Measurements from ENCODE around the gene EIF3F.
A peak's percentile ranks its signal among the peaks of the same experiment; 100 is the strongest.

EIF3F gene

GRCh38 chr11:7994581-7995278 lies 7.6 kb downstream of the EIF3F start:
- no peak for DNase-seq (ENCODE audit: low read depth)

GRCh38 chr11:7999795-8000194 lies 12.7 kb downstream of the EIF3F start:
- no peak for DNase-seq (ENCODE audit: low read depth)

- DNase-seq (ENCODE audit: low read depth) = no peak
These were observed 13.3 kb downstream of the EIF3F start for GRCh38 chr11:8000390-8000789.

- DNase-seq (ENCODE audit: low read depth) = no peak
These were observed 15.5 kb downstream of the EIF3F start for GRCh38 chr11:8002676-8003075.

- no peak for DNase-seq (ENCODE audit: low read depth)
These were observed 16.1 kb downstream of the EIF3F start for GRCh38 chr11:8003187-8003586.

GRCh38 chr11:8004008-8004407 lies 16.9 kb downstream of the EIF3F start:
- DNase-seq (ENCODE audit: low read depth) = no peak

GRCh38 chr11:8005556-8005955 lies 18.4 kb downstream of the EIF3F start:
- DNase-seq (ENCODE audit: low read depth) = no peak

GRCh38 chr11:8006349-8006977 lies 19.3 kb downstream of the EIF3F start:
- DNase-seq (ENCODE audit: low read depth) = peak; percentile 61

GRCh38 chr11:8008212-8008611 lies 21.1 kb downstream of the EIF3F start:
- DNase-seq (ENCODE audit: low read depth) = no peak

- DNase-seq (ENCODE audit: low read depth) = no peak
These were observed 22.7 kb downstream of the EIF3F start for GRCh38 chr11:8009856-8010255.

GRCh38 chr11:8011371-8011770 lies 24.2 kb downstream of the EIF3F start:
- DNase-seq (ENCODE audit: low read depth) = no peak

- DNase-seq (ENCODE audit: low read depth) = peak; percentile 97
These were observed 24.9 kb downstream of the EIF3F start for GRCh38 chr11:8011981-8012444.

- DNase-seq (ENCODE audit: low read depth) = no peak
These were observed 26.7 kb downstream of the EIF3F start for GRCh38 chr11:8013833-8014232.

GRCh38 chr11:8015753-8016239 lies 28.7 kb downstream of the EIF3F start:
- DNase-seq (ENCODE audit: low read depth) = peak; percentile 46

- no peak for DNase-seq (ENCODE audit: low read depth)
These were observed 29.3 kb downstream of the EIF3F start for GRCh38 chr11:8016440-8016839.

GRCh38 chr11:8017071-8017470 lies 29.9 kb downstream of the EIF3F start:
- DNase-seq (ENCODE audit: low read depth) = no peak

- no peak for DNase-seq (ENCODE audit: low read depth)
These were observed 30.9 kb downstream of the EIF3F start for GRCh38 chr11:8017894-8018483.

GRCh38 chr11:8018484-8019313 lies 31.6 kb downstream of the EIF3F start:
- DNase-seq (ENCODE audit: low read depth) = peak; percentile 46

- peak; percentile 66 for DNase-seq (ENCODE audit: low read depth)
These were observed 32.4 kb downstream of the EIF3F start for GRCh38 chr11:8019314-8020243.

- DNase-seq (ENCODE audit: low read depth) = no peak
These were observed 33.1 kb downstream of the EIF3F start for GRCh38 chr11:8020244-8020597.

GRCh38 chr11:8021920-8022319 lies 34.8 kb downstream of the EIF3F start:
- no peak for DNase-seq (ENCODE audit: low read depth)

Measured in amniotic epithelial cell (primary cell).